ENCODE results near the gene MRPL50. TPM values are rescaled to one million over a fixed set of nuclear protein-coding genes. Genes with fewer than 3 reads are reported as not detected.

The MRPL50 gene
- total RNA-seq, 1 experiment from 2014 or later, result 19.6 TPM

GRCh38 chr9:101352892-101353463, 45.4 kb downstream of the MRPL50 start (continued):
- TF ChIP-seq KAT7 (CRISPR knock-in tag; IDR thresholded peaks at IDR 0.05; ENCODE audit: borderline replicate concordance), result no peak
- no peak for TF ChIP-seq HMGA2 (CRISPR knock-in tag; IDR thresholded peaks at IDR 0.05)
- no peak for TF ChIP-seq TP53 (CRISPR knock-in tag; IDR thresholded peaks at IDR 0.05)

DNA sequence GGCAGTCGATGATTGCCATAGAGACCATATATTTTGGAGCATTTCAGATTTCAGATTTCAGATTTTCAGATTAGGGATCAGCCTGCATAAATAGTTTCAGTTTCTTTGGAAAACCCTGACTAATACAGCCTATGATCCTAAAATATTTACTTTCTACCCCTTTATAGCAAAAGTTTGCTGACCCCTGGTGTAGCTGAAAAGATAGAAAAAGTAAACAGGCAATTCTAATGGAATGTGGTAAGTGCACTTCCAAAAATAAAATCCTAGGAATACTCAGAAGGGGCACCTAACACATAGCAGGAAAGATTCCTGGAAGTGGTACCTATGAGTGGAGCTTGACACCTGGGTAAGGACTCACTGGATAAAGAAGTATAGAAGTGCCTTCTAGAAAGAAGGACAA, 48.1 kb downstream of the MRPL50 start:
- no peak for TF ChIP-seq PREB (CRISPR knock-in tag; IDR thresholded peaks at IDR 0.05; ENCODE audit: borderline replicate concordance)
- TF ChIP-seq GABPB1 (CRISPR knock-in tag; IDR thresholded peaks at IDR 0.05), result no peak
- no peak for TF ChIP-seq PRDM15 (CRISPR knock-in tag; IDR thresholded peaks at IDR 0.05)
- no peak for TF ChIP-seq ZNF671 (CRISPR knock-in tag; IDR thresholded peaks at IDR 0.05)
- TF ChIP-seq ELF4 (CRISPR knock-in tag; IDR thresholded peaks at IDR 0.05; ENCODE audit: low read depth), result no peak
- TF ChIP-seq JAZF1 (CRISPR knock-in tag; IDR thresholded peaks at IDR 0.05), result no peak
- no peak for TF ChIP-seq ETV6 (CRISPR knock-in tag; IDR thresholded peaks at IDR 0.05)
- TF ChIP-seq TEAD4 (CRISPR knock-in tag; IDR thresholded peaks at IDR 0.05), result no peak
- TF ChIP-seq AFF4 (CRISPR knock-in tag; IDR thresholded peaks at IDR 0.05; ENCODE audit: borderline replicate concordance), result no peak
- TF ChIP-seq PRRX2 (CRISPR knock-in tag; IDR thresholded peaks at IDR 0.05), result no peak
- no peak for TF ChIP-seq NFYB (CRISPR knock-in tag; conservative IDR thresholded peaks at IDR 0.05; ENCODE audit: low read depth)

GRCh38 chr9:101342595-101342994, 55.8 kb downstream of the MRPL50 start:
- H3K9me3 Mint-ChIP-seq, result peaks cover 4% of the 10 kb centered on the region; the same call in 1 of the 2 replicates
- ATAC-seq (no peak), DNase-seq (ENCODE audit: low spot score) (no peak)
- POLR2A ChIA-PET, result no interaction called here
- H3K36me3 Mint-ChIP-seq, result no peaks in the 10 kb centered on the region
- CTCF ChIA-PET, result no interaction called here
- no peaks in the 10 kb centered on the region; the same call in 1 of the 2 replicates for H3K27me3 Mint-ChIP-seq (ENCODE audit: low read depth)
- no peak for TF ChIP-seq TCF7 (CRISPR knock-in tag; IDR thresholded peaks at IDR 0.05; ENCODE audit: low read depth)
- no peak for TF ChIP-seq ELF4 (CRISPR knock-in tag; IDR thresholded peaks at IDR 0.05; ENCODE audit: low read depth)
- TF ChIP-seq, protein P1, sequence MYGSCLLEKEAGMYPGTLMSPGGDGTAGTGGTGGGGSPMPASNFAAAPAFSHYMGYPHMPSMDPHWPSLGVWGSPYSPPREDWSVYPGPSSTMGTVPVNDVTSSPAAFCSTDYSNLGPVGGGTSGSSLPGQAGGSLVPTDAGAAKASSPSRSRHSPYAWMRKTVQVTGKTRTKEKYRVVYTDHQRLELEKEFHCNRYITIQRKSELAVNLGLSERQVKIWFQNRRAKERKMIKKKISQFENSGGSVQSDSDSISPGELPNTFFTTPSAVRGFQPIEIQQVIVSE (CRISPR knock-in tag; IDR thresholded peaks at IDR 0.05; ENCODE audit: borderline replicate concordance), result no peak
- no peak for TF ChIP-seq HMGA2 (CRISPR knock-in tag; IDR thresholded peaks at IDR 0.05)
- peaks cover 4% of the 10 kb centered on the region for H3K4me1 Mint-ChIP-seq
- H3K4me3 Mint-ChIP-seq, result no peak overlapping the region
- no peak overlapping the region for H3K27ac Mint-ChIP-seq

More for the DNA sequence above, 48.1 kb downstream of the MRPL50 start:
- Mint-ChIP-seq H3K27me3 (ENCODE audit: low read depth) (no peaks in the 10 kb centered on the region), H3K4me3 (no peak overlapping the region), H3K36me3 (no peaks in the 10 kb centered on the region), H3K4me1 (no peaks in the 10 kb centered on the region), H3K9me3 (no peaks in the 10 kb centered on the region), H3K27ac (no peak overlapping the region)
- no peak for ATAC-seq
- no peak for DNase-seq (ENCODE audit: low spot score)
- ChIA-PET CTCF (no interaction called here), POLR2A (no interaction called here)
